ENCODE data around the gene EVA1B.

- TF ChIP-seq RCOR1 (IDR thresholded peaks at IDR 0.05; ENCODE audit: insufficient replicate concordance, low read length) (no peak), POLR2A (IDR thresholded peaks at IDR 0.05; ENCODE audit: low read depth, low read length) (no peak), MAFK (IDR thresholded peaks at IDR 0.05; ENCODE audit: low read depth, low read length) (no peak), MXI1 (IDR thresholded peaks at IDR 0.05; ENCODE audit: borderline replicate concordance, low read depth, low read length) (no peak), MAZ (IDR thresholded peaks at IDR 0.05; ENCODE audit: borderline replicate concordance, low read depth, low read length) (no peak; the same call in 1 of the 2 replicates), ELK1 (IDR thresholded peaks at IDR 0.05; ENCODE audit: borderline replicate concordance, low read depth, low read length) (no peak), FOS (IDR thresholded peaks at IDR 0.05; ENCODE audit: low read depth, low read length) (no peak), BHLHE40 (IDR thresholded peaks at IDR 0.05; ENCODE audit: low read depth, low read length) (no peak), RAD21 (IDR thresholded peaks at IDR 0.05; ENCODE audit: low read length) (no peak), SMC3 (IDR thresholded peaks at IDR 0.05; ENCODE audit: low read depth, low read length) (no peak), CEBPB (IDR thresholded peaks at IDR 0.05; ENCODE audit: low read depth, low read length) (no peak)
- TF ChIP-seq, protein P1, sequence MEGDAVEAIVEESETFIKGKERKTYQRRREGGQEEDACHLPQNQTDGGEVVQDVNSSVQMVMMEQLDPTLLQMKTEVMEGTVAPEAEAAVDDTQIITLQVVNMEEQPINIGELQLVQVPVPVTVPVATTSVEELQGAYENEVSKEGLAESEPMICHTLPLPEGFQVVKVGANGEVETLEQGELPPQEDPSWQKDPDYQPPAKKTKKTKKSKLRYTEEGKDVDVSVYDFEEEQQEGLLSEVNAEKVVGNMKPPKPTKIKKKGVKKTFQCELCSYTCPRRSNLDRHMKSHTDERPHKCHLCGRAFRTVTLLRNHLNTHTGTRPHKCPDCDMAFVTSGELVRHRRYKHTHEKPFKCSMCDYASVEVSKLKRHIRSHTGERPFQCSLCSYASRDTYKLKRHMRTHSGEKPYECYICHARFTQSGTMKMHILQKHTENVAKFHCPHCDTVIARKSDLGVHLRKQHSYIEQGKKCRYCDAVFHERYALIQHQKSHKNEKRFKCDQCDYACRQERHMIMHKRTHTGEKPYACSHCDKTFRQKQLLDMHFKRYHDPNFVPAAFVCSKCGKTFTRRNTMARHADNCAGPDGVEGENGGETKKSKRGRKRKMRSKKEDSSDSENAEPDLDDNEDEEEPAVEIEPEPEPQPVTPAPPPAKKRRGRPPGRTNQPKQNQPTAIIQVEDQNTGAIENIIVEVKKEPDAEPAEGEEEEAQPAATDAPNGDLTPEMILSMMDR (conservative IDR thresholded peaks at IDR 0.05; ENCODE audit: low read depth, low read length): no peak
- TF ChIP-seq, protein P2, sequence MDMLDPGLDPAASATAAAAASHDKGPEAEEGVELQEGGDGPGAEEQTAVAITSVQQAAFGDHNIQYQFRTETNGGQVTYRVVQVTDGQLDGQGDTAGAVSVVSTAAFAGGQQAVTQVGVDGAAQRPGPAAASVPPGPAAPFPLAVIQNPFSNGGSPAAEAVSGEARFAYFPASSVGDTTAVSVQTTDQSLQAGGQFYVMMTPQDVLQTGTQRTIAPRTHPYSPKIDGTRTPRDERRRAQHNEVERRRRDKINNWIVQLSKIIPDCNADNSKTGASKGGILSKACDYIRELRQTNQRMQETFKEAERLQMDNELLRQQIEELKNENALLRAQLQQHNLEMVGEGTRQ (IDR thresholded peaks at IDR 0.05; ENCODE audit: low read depth, low read length): no peak
These were observed 1.2 kb downstream of the EVA1B start for GRCh38 chr1:36322041-36322785.

Data from IMR-90 (cell line).